Kidney capillary endothelial cell (primary cell): ENCODE data around the gene CNN3.
"Not testable (repeated sequence)": the region's sequence is repeated elsewhere in the genome, so short reads cannot be mapped to it uniquely, and the experiment has no call there.

Source experiments
- DNase-seq: peaks from one replicate; pipeline ENCODE4 v3.0.0-alpha.2; 2018; ENCODE audit warnings: low spot score

Gene CNN3

DNA sequence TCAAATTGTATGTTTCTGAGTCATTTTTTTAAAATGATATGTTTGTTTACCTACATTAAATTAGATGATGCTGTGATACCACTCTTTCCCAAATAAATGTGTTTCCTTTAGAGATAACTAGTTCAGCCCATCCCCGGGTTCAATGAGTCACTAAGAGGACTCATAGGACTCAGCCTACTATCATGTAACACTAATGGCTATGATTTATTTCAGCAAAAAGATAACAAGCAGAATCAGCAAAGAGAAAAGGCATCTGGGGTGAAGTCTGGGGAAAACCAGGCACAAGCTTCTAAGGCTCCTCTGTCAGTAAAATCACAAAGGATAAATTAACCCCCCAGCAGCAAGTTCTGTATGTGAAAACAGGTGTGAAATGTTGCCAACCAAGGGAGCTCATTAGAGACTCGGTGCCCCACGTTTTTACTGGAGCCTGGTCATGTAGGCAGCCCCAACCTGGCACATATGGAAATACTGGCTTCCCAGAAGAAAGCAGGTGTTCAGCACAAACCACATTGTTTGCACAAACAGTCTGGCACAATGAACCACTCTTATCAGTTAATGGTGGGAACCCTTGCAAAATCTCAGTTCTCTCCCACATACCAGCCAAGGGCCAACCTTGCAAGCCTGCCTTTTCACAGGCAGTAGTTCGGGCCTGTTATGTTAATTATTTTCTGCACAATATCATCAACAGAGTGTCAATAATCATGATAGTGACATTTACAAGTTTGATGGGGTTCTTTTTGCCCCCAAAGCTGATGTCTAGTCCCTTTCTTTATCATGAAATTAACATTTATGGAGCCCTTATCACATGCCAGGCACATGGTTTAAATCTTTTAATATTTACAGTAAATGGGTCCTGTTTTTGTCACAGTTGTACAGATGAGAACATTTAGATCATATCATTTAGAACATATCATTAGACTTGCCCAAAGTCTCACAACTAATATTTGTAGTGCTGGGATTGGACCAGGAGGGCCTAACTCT, 23.1 kb upstream of the CNN3 start:
- DNase-seq: no peak

DNA sequence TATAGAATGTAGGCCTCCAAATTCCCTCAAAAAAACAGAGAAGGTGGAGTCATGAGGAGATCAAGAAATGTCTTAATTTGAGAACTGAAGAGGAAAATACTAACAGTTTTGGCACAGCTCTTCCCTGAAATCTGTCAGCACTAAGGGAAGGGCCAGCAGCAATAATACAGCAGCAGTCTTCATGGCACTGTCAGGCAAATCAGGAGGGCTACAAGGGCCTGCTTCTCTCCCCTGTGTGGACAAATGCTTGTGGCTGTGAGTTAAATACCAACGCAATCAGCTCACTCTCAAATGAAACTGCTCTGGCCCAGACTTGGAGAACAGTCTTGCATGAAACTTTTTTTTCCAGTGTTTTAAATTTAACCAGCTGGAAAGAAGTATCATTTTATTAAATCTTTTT, 20.5 kb upstream of the CNN3 start:
- DNase-seq: no peak

GRCh38 chr1:94946886-94947285, 20.0 kb upstream of the CNN3 start:
- no peak for DNase-seq

DNA sequence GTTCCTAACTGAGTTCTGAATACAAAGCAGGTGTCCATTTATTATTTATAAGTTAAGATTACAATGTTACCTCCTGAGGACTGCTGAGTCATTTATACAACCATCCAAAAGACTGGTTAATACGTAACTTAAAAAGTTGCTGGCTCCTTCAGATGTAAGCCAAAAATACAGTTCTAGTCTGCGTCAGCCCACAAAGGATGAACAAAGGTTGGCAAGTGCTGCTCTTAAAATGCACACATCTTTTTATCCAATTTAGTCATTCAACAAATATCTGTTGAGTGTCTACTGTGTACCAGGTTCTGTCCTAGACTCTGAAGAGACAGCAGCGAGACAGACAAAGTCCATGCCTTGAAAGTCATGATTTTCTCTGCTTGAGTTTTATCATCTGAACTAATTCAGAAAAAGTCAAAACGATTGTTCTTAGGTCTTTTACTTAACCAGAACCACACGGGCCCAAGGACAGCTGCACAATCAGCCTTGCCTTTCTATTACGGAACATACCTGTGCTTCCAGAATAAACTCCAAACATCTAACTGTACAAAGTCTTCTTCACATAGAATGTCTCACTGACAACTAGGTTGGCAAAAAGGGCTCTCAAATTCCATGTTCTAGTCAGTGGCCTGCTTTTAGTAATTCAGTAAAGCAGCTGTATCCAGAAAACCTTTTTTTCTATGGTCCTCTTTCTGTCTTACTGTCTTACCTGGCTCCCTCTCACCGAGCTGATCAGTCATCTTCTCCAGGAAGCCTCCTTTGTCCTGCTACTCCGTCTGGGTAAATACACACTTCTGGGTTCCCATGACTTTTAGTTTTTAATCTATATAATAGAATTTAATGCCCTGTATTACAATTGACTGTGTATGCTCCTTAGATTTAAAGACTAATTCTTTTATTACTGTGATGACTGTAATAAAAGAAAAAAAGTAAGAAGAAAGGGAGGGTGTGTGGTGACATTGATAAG, 15.5 kb upstream of the CNN3 start:
- DNase-seq: no peak

DNA sequence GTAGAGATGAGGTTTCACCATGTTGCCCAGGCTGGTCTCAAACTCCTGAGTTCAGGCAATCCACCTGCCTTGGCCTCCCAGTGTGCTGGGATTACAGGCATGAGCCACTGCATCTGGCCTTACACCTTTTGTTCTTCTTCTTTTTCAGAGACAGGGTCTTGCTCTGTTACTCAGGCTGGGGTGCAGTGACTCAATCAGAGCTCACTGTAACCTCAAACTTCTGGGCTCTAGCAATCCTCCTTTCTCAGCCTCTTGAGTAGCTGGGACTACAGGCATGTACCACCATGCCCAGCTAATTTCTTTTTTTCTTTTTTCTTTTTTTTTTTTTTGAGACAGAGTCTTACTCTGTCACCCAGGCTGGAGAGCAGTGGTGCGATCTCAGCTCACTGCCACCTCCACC, 14.6 kb upstream of the CNN3 start:
- not testable (repeated sequence) for DNase-seq

DNA sequence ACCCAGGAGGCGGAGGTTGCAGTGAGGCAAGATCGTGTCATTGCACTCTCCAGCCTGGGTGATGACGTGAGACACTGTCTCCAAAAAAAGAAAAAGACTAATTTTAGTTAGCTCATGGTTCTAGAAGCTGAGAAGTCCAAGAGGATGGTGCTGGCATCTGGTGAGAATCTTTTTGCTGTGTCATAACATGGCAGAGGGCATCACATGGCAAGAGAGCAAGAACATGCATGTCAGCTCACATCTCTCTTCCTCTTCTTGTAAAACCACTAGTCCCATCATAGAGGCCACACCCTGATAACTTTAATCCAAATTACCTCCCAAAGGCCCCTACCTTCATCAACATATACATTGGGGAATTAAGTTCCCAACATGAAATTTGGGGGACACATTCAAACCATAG, 13.8 kb upstream of the CNN3 start:
- DNase-seq: no peak

DNA sequence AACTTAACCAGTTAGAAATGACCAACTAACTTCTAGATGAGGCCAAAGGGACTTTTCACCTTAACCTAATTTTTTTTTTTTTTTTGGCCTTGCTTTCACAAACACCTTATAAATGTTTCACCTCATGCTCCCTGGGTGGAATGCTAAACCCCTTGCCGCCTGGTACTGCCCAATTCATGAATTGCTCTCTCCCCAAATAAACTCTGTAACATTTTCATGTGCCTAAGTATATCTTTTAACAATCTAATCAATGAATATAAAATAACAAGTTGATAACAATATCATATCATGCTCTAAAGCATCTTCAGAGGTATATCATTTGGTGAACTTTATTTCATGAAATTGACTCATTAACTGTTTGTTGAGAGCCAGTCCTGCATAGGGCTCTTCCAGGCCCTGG, 10.9 kb upstream of the CNN3 start:
- no peak for DNase-seq

DNA sequence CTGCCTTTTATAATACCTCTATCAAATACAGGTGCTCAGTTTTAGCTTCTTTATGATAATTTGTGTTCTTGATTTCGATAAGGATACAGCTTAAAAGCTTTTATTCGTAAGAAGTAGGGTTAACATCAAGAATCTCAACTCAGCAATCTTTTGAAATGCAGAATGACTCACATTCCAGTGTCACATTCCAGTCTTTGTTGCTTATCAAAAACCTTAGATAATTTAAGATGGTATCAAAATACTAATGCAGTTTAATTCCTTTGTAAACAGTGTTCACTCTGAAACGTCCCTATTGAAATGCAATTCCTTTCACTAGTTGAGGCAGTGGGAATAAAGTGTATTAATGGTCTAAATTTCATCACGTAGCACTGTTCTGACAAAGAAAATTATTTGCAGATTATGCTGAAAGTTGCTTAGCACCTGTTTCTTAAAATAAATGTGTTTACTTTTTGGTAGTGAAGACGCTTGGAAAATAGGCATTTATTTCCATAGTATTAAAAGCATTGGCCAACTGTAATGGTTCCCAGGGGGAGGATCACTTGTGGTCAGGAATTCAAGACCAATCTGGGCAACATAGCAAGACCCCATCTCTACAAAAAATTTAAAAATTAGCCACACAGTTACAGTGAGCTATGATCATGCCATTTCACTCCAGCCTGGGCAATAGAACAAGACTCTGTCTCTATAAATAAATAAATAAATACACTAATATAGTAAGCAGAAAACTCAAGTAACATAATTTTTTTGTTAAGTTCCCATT, 10.1 kb upstream of the CNN3 start:
- DNase-seq: no peak

DNA sequence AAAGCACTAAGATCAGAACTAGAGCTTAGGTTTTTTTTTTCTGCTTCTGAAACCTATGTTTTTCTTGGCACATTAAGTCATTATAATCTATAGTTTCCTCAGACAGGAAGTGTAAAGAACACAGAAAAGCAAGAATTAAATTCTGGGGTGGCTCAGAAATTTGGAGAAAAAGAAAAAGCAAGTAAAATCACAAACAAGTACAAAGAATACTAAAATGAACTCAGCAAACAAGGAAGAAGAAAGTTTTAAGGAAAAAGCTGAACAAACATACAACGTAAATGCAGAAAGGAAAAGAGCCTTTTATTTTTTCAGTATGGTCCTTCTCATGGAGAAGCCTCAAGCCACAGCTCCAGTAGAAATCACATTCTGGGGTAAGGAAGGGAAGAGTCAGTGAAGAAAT, 8.6 kb upstream of the CNN3 start:
- no peak for DNase-seq

- no peak for DNase-seq
Measured at GRCh38 chr1:94935034-94935433, 8.1 kb upstream of the CNN3 start.

- DNase-seq: no peak
Measured at GRCh38 chr1:94934551-94934950, 7.6 kb upstream of the CNN3 start.

DNA sequence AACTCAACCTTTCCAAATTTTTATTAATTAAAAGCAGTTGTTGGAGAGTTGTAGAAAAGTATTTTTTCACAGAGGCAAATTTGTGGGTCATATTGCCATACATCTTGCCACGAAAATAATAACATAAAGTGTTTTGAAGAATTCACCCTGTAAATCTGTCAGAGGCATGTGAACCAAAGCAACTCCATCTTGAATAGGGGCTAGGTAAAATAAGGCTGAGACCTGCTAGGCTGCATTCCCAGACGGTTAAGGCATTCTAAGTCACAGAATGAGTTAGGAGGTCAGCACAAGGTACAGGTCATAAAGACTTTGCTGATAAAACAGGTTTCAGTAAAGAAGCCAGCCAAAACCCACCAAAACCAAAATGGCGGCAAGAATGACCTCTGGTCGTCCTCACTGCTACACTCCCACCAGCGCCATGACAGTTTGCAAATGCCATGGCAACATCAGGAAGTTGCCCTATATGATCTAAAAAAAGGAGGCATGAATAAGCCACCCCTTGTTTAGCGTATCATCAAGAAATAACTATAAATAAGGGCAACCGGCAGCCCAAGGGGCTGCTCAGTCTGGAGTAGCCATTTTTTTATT, 4.4 kb upstream of the CNN3 start:
- DNase-seq: no peak

DNA sequence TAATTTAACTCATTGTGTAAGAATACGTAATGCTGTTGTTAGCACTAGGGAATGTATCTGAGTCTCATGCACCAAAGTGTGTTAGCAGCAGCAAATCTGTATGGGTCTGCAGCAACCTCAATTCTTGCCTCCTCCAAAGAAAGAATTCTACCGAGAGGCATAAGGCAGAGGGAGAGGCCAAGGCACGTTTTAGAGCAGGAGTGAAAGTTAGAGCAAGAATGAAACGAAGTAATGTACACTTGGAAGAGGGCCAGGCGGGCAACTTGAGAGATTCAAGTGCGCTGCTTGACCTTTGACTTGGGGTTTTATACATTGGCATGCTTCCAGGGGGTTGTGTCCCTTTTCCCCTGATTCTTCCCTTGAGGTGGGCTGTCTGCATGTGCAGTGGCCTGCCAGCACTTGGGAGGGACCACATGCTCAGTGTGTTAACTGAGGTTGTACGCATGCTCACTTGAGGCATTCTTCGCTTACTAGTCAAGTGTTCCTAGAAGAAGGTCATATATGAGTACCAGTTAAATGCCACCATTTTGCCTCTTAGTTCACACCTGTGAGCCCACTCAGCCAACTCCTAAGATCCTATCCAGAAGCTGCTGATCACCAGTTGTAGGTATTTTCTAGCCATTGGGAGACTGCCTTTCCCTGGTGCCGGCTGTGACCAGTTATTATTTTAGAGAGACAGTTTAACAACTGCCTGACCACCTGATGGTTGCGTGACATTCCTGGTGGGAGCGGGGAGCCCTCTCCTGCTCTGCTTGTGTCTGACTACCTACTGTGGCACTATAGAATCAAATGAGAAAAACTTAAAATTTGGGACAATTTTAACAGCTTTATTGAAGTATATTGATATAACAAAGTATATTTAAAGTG, 2.7 kb upstream of the CNN3 start:
- DNase-seq: no peak

DNA sequence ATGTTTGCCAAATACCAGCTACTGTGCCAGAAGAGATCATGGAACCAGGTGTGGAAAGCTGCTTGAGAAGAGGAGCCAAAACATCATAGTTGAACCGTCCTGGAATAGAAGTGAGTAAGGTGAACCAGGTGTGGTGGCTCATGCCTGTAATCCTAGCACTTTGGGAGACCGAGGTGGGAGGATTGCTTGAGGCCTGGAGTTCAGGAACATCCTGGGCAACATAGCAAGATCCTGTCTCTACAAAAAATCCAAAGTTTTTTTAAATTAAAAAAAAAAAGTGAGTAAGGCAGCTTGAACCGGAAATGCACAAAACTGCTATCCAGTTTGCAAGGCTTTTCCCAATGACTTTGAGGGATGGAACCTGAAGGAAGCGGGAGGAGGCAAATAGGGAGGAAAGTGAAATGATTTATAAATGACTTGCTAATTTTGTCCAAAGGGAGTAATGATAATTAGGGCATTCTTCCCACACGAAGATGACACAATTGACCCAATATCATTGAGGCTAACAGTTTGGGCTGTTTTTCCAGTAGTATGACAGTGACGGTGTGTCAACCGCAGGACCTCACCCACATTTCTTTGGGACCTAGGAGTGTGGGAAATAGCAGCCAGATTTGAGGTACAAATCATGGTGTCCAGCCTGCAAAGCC, 1.5 kb upstream of the CNN3 start:
- no peak for DNase-seq

DNA sequence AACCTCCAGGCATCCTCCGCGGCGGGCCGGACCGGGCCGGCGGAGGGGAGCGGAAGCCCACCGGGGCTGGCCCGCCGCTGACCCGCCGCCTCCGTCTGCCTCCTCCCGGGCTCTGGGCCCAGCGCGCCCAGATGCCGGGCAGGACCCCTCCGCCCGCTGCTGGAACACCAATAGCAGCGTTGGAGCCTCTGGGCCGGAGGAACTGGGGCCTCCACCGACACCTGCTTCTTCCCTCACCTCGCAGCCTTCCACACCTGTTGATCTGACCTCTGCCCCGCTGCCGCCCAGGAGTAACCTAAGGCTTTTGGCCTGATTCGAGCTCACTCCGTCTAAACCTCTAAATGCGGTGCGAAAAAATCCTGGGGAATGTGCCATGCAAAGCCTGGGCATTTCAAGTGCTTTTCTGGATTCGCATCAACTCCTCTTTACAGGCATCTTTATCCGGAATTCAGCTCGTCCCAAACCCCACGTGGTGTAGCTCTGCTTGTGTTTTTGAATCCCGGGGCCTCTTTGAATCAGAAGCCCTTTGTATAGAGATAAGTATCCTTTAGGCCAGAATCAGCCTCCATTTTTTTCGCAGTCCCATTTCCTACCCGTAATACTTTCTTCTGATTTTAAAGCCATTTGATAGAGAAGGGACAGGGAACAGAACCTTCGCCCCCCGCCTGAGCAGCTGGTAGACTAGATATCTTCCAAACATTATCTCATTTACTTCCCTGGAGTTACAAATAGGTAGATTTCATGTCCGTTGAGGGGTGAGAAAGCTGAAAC, 680 bp upstream of the CNN3 start:
- no peak for DNase-seq

- peak; percentile 60 for DNase-seq
Measured at GRCh38 chr1:94926126-94926914, 590 bp downstream of the CNN3 start.

- peak; percentile 74 for DNase-seq
Measured at GRCh38 chr1:94925561-94926125, 1.3 kb downstream of the CNN3 start.

GRCh38 chr1:94925004-94925403, 1.9 kb downstream of the CNN3 start:
- DNase-seq: peak; percentile 17
